CD8-positive, alpha-beta memory T cell (primary cell): ENCODE results near the gene SEMA3G. TPM values are rescaled to one million over a fixed set of nuclear protein-coding genes. Genes with fewer than 3 reads are reported as not detected.
A peak's percentile ranks its signal among the peaks of the same experiment; 100 is the strongest.

ENCODE experiments used
- CTCF ChIA-PET: fragments of 350-600 bp; sonication (Branson Sonifier 250); formaldehyde crosslinking; loops from one replicate; lab custom pipeline; 2021; ENCODE audit warnings: antibody characterized with exemption; lab: Charles Lee
- POLR2A ChIA-PET: fragments of 350-600 bp; sonication (Branson Sonifier 250); formaldehyde crosslinking; loops from one replicate; lab custom pipeline; 2021; ENCODE audit warnings: antibody characterized with exemption; lab: Charles Lee
- DNase-seq, 5 donors: peaks; one replicate each; pipeline versions ENCODE4 v3.0.0 to v3.0.0-alpha.2; 2020 to 2022; ENCODE audit warnings: mixed read lengths in 1 of 5
- H3K27ac ChIP-seq: one replicate; pipeline ENCODE4 v1.7.0; 2013; ENCODE audit warnings: low read depth, mild to moderate bottlenecking, low read length, moderate library complexity
- H3K27me3 ChIP-seq: 2 replicates; pipeline ENCODE4 v1.7.0; 2013; ENCODE audit warnings: low read length, mild to moderate bottlenecking; ENCODE audit not compliant: insufficient read depth, poor library complexity, severe bottlenecking
- H3K36me3 ChIP-seq: 2 replicates; pipeline ENCODE4 v1.7.0; 2013; ENCODE audit warnings: mild to moderate bottlenecking, low read length, moderate library complexity; ENCODE audit not compliant: insufficient read depth
- H3K4me1 ChIP-seq: 2 replicates; pipeline ENCODE4 v1.7.0; 2013; ENCODE audit warnings: mild to moderate bottlenecking, low read length, moderate library complexity; ENCODE audit not compliant: insufficient read depth
- H3K4me3 ChIP-seq: 2 replicates; pipeline ENCODE4 v1.7.0; 2013; ENCODE audit warnings: mild to moderate bottlenecking, low read length
- H3K9me3 ChIP-seq: 2 replicates; pipeline ENCODE4 v1.7.0; 2013; ENCODE audit warnings: mild to moderate bottlenecking, low read length
- H3K27ac Mint-ChIP-seq, 8 donors: one replicate each; pipeline ENCODE4 v1.8.0; 2020 to 2021; ENCODE audit warnings: mixed read lengths in 8 of 8, mild to moderate bottlenecking in 6 of 8, inconsistent platforms in 3 of 8, moderate library complexity in 3 of 8
- H3K27me3 Mint-ChIP-seq, 2 donors: one replicate each; pipeline ENCODE4 v1.8.0; 2020 to 2021; ENCODE audit warnings: mixed read lengths in 2 of 2, mild to moderate bottlenecking in 1 of 2, moderate library complexity in 1 of 2
- H3K36me3 Mint-ChIP-seq, 3 donors: one replicate each; pipeline ENCODE4 v1.8.0; 2020 to 2021; ENCODE audit warnings: mixed read lengths in 3 of 3, inconsistent platforms in 1 of 3, mild to moderate bottlenecking in 1 of 3
- H3K4me1 Mint-ChIP-seq, 3 donors: one replicate each; pipeline ENCODE4 v1.8.0; 2020 to 2021; ENCODE audit warnings: mixed read lengths in 3 of 3, inconsistent platforms in 1 of 3, mild to moderate bottlenecking in 1 of 3
- H3K4me3 Mint-ChIP-seq, 7 donors: one replicate each; pipeline ENCODE4 v1.8.0; 2020 to 2021; ENCODE audit warnings: mixed read lengths in 7 of 7, mild to moderate bottlenecking in 6 of 7, moderate library complexity in 4 of 7, inconsistent platforms in 2 of 7
- H3K9me3 Mint-ChIP-seq, 5 donors: one replicate each; pipeline ENCODE4 v1.8.0; 2020 to 2022; ENCODE audit warnings: mixed read lengths in 5 of 5, mild to moderate bottlenecking in 3 of 5, moderate library complexity in 2 of 5, inconsistent platforms in 1 of 5
- polyA plus RNA-seq: library from polyadenylated mRNA; unstranded; fragments of 300-500 nt; fragmentation: Illumina TruSeq; gene quantifications from one replicate; pipeline ENCODE4 v1.2.3, GENCODE V29; 2021
- total RNA-seq, 2 experiments: library from RNA; stranded (reverse); gene quantifications; one replicate each; pipeline ENCODE4 v1.2.3, GENCODE V29; 2021

Gene SEMA3G
- total and polyA plus RNA-seq, 3 experiments from 2014 or later: 0.13 to 0.16 TPM; not detected in 1

DNA sequence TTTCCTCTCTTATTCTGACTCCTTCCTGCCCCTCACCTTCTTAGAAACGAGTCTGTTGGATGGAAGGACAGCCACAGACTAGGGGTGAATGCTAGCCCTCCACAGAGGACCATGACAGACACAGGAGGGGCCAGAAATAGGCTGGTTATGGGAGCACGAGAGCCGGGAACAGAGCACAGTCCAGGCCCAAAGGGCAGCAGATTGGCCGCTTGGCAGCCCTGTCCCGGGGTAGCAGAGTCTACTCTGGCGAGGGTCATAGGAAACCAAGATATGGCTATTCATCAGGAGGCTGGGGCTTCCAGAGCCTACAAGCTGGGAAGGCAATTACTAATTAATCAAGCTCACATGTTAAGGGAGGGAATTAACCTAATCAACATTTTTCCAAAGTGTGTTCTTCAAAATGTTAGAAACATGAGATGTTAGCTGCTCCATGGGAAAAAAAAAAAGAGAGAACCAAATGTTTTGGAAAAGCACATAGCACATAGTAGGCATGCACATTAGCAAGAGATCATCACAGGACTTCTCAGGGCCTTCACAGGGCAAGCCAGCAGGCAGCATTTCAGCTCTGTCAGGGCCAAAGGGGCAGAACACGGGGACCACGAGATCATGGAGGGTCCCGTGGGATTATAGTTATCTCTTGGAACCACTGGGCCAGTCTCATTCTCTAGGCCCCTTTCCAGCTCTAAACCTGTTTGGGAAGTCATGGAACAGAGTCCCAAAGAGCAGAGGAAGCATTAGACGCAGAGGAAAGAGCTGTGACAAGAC is 13.3 kb downstream of the SEMA3G start:
- H3K4me1 ChIP-seq: no peaks in the 10 kb centered on the region
- ChIA-PET POLR2A (no interaction called here), CTCF (interaction anchor here (0.9 to 1.3 kb wide), 5 partner anchors 15 to 51 kb away, joined by 3 to 5 read pairs (median 4); no protein-coding TSS in a partner anchor)
- H3K36me3 Mint-ChIP-seq: no peaks in the 10 kb centered on the region
- H3K27me3 ChIP-seq: no peaks in the 10 kb centered on the region
- no peaks in the 10 kb centered on the region for H3K9me3 ChIP-seq
- no peaks in the 10 kb centered on the region for H3K36me3 ChIP-seq
- H3K27me3 Mint-ChIP-seq: peaks cover 0 to 1% of the 10 kb centered on the region in 2 donors
- H3K4me1 Mint-ChIP-seq: peaks cover 3 to 9% (median 5%) of the 10 kb centered on the region in 3 donors
- H3K4me3 Mint-ChIP-seq: no peak overlapping the region
- H3K4me3 ChIP-seq: no peak overlapping the region
- DNase-seq: no peak
- H3K27ac Mint-ChIP-seq: peak overlapping the region in 1 of 8 donors; percentile 47
- no peaks in the 10 kb centered on the region for H3K9me3 Mint-ChIP-seq
- H3K27ac ChIP-seq: no peak overlapping the region

DNA sequence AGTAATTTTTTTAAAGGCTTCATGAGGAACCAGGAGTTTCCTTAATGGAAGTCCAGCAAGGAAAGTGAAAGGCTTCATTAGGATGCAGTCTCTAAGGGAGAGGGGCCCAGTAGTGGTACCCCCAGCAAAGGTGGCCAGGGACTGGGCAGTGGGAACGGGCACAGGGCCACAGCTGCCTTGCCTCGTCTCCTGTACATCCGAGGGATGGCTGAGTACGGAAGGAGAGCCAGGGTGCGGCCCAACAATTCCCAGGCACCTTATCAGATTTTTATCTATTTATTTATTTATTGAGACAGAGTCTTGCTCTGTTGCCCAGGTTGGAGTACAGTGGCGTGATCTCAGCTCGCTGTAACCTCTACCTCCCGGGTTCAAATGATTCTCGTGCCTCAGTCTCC is 14.5 kb downstream of the SEMA3G start:
- Histone ChIP-seq H3K36me3 (no peaks in the 10 kb centered on the region), H3K27me3 (no peaks in the 10 kb centered on the region), H3K4me1 (no peaks in the 10 kb centered on the region), H3K4me3 (no peak overlapping the region), H3K9me3 (no peaks in the 10 kb centered on the region), H3K27ac (no peak overlapping the region)
- no peaks in the 10 kb centered on the region for H3K36me3 Mint-ChIP-seq
- no peak overlapping the region for H3K4me3 Mint-ChIP-seq
- H3K9me3 Mint-ChIP-seq: no peaks in the 10 kb centered on the region
- H3K27me3 Mint-ChIP-seq: peaks cover 0 to 1% of the 10 kb centered on the region in 2 donors
- H3K4me1 Mint-ChIP-seq: peaks cover 3 to 9% (median 5%) of the 10 kb centered on the region in 3 donors
- no peak for DNase-seq
- ChIA-PET CTCF (interaction anchor here (1.0 kb wide), 1 partner anchor 17 kb away, joined by 3 read pairs; no protein-coding TSS in a partner anchor), POLR2A (no interaction called here)
- H3K27ac Mint-ChIP-seq: no peak overlapping the region

DNA sequence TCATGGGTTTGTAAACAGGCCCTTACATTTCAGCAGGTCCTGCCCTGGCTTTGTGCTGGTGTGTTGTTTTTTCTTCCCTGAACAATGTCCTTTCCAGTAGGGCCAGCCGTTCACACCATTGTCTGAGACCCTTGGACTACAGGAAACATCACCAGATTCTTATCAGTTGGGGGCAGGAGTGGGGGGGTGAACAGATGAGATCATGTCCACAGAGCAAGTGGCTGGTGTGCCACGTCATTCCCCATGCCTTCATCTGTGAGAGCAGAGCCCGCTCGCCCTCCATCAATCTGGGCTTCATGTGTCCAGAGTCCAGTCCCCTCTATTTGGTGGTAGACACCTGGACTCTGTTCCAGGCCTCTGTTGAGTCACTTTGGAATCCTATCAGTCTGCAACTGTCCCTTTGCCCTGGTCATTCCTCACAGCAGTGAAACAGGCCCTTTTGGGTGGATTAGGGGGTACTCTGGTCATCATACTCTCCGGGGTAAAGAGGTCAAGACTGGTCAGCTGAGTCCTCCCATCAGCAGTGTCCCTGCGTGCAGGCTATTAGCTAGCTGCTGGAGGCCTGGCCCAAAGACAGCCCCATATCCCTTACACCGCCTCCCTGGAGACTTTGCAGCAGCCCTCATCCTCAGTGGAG is 15.0 kb downstream of the SEMA3G start:
- Histone ChIP-seq H3K36me3 (no peaks in the 10 kb centered on the region), H3K4me3 (no peak overlapping the region), H3K9me3 (no peaks in the 10 kb centered on the region), H3K27ac (no peak overlapping the region), H3K4me1 (no peaks in the 10 kb centered on the region), H3K27me3 (no peaks in the 10 kb centered on the region)
- no peak for DNase-seq
- ChIA-PET POLR2A (no interaction called here), CTCF (interaction anchor here (2.2 to 2.6 kb wide), 2 partner anchors 17 to 21 kb away, joined by 6 to 20 read pairs; no protein-coding TSS in a partner anchor)
- Mint-ChIP-seq H3K9me3 (no peaks in the 10 kb centered on the region), H3K27me3 (peaks cover 0 to 1% of the 10 kb centered on the region in 2 donors), H3K27ac (no peak overlapping the region), H3K4me3 (no peak overlapping the region), H3K36me3 (no peaks in the 10 kb centered on the region), H3K4me1 (peaks cover 3 to 9% (median 5%) of the 10 kb centered on the region in 3 donors)

DNA sequence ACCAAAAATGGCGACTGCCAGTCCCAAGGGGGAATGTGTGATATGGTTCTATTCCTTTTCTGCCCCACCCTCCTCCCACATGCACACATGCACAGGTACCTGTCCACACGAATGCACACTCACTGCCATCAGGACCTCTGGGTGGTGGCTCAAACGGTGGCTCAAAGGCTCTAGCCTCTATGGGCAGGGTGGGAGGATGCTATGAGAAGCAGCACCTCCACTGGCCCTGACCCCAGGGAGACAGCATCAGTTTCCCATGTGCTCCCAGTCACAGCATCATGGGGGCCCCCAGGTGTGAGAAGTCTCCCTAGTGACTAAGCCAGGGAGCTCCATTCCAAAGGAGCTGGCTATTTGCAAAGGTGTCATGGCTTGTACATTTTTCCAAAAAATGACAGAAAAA is 15.9 kb downstream of the SEMA3G start:
- ChIA-PET CTCF (interaction anchor here (1.3 to 2.6 kb wide), 4 partner anchors 15 to 22 kb away, joined by 3 to 20 read pairs (median 8); no protein-coding TSS in a partner anchor), POLR2A (no interaction called here)
- Histone ChIP-seq H3K4me3 (no peak overlapping the region), H3K9me3 (no peaks in the 10 kb centered on the region), H3K36me3 (no peaks in the 10 kb centered on the region), H3K4me1 (no peaks in the 10 kb centered on the region), H3K27ac (no peak overlapping the region), H3K27me3 (no peaks in the 10 kb centered on the region)
- Mint-ChIP-seq H3K4me3 (no peak overlapping the region), H3K9me3 (no peaks in the 10 kb centered on the region), H3K36me3 (no peaks in the 10 kb centered on the region), H3K4me1 (peaks cover 3 to 9% (median 5%) of the 10 kb centered on the region in 3 donors), H3K27ac (peak overlapping the region in 1 of 8 donors; percentile 52), H3K27me3 (peaks cover 0 to 1% of the 10 kb centered on the region in 2 donors)
- DNase-seq: no peak

DNA sequence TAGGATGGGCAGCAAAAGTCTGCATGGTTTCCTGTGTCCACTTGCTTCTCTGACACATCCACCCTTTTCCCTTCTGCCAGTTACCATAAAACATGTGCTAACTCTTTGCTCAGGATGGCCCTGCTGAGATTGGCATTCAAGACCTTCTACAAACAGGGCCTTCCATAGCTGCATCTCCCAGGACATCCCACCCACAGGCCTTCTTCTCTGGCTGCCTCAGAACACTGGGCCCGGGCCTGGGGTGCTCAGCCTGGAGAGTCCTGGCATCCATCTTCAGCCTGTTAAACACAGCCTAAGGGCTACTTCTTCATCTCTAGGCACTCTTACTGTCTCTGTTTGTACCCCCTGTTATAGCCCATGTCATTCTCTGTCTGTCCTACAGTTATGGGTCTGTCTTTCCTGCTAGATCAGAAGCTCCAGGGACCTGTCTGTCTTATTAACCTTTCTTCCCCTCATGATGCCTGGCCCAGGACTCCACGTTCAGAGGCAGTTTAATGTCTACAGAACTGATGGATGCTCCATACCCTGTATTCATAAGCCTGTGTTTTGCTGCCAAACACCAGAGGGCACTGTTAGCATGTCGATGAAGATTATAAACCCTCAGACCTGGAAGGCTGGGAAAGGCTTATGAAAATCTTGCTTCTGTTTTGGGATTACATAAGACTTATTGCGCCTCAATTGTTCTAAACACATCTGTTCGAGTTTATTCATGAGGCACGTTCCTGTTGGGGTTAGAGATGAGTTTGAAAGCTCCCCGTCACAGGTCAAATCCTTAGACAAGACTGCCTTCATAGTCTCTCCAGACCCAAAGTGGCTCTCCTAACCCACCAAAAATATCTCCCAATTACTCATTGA is 16.5 kb downstream of the SEMA3G start:
- DNase-seq: peak in 2 of 5 donors; percentile 22 to 23
- Histone ChIP-seq H3K4me3 (no peak overlapping the region), H3K27me3 (no peaks in the 10 kb centered on the region), H3K27ac (no peak overlapping the region), H3K36me3 (no peaks in the 10 kb centered on the region), H3K4me1 (no peaks in the 10 kb centered on the region), H3K9me3 (no peaks in the 10 kb centered on the region)
- H3K4me3 Mint-ChIP-seq: no peak overlapping the region
- H3K36me3 Mint-ChIP-seq: no peaks in the 10 kb centered on the region
- H3K27me3 Mint-ChIP-seq: peaks cover 0 to 1% of the 10 kb centered on the region in 2 donors
- no peaks in the 10 kb centered on the region for H3K9me3 Mint-ChIP-seq
- peak overlapping the region in 1 of 8 donors; percentile 52 for H3K27ac Mint-ChIP-seq
- peaks cover 3 to 5% (median 5%) of the 10 kb centered on the region in 3 donors for H3K4me1 Mint-ChIP-seq
- CTCF ChIA-PET: interaction anchor here (0.9 to 2.6 kb wide), 6 partner anchors 16 to 89 kb away, joined by 3 to 20 read pairs (median 4); no protein-coding TSS in a partner anchor
- POLR2A ChIA-PET: no interaction called here

DNA sequence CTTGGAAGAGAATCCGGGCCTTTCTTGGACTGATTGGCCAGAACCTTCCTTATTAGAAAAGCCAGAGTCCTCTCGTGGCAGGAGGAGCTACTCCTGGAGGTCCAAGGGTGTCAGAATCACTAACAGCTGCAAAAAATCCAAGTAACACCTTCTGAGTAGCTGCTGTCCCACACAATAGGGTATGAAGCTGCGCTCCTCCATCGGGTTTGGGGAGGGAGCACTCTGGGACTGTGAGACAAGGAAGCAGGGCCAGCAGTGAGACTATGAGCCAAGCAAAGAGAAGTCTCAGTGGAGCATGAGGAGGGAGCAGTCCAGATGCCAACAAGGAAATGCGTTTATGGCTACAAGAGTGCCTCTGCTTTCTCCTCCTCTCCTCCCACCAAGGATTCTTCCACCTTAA is 21.7 kb downstream of the SEMA3G start:
- Mint-ChIP-seq H3K4me3 (no peak overlapping the region), H3K27ac (peak overlapping the region in 1 of 8 donors; percentile 37), H3K27me3 (no peaks in the 10 kb centered on the region), H3K4me1 (no peaks in the 10 kb centered on the region), H3K36me3 (peaks cover 0 to 13% (median 7%) of the 10 kb centered on the region in 3 donors), H3K9me3 (no peaks in the 10 kb centered on the region)
- Histone ChIP-seq H3K36me3 (no peaks in the 10 kb centered on the region), H3K4me1 (no peaks in the 10 kb centered on the region), H3K9me3 (no peaks in the 10 kb centered on the region), H3K27me3 (no peaks in the 10 kb centered on the region), H3K27ac (no peak overlapping the region), H3K4me3 (no peak overlapping the region)
- CTCF ChIA-PET: interaction anchor here (3.8 kb wide), 1 partner anchor 11 kb away, joined by 24 read pairs; no protein-coding TSS in a partner anchor
- POLR2A ChIA-PET: no interaction called here
- DNase-seq: no peak

DNA sequence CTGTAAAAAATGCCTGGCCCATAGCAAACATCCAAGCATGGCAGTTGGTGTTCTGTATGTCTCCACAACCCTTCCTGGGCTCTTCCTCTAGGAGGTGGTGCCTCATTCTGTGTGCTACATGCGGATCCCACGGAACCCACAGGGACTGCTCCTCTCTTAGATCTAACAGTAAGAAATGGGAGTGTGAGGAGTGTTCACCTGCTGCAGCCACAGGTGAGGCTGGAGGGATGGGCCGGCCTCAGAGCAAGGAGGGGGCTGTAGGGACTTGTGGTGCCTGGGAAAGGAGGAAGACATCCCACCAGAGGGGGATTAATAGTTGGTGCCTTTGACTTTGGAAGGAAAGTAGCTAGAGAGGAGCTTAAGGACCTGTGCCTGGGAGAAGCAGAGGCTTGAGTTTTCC is 22.2 kb downstream of the SEMA3G start:
- Histone ChIP-seq H3K27me3 (no peaks in the 10 kb centered on the region), H3K27ac (no peak overlapping the region), H3K4me1 (no peaks in the 10 kb centered on the region), H3K9me3 (no peaks in the 10 kb centered on the region), H3K4me3 (no peak overlapping the region), H3K36me3 (no peaks in the 10 kb centered on the region)
- POLR2A ChIA-PET: no interaction called here
- no peaks in the 10 kb centered on the region for H3K9me3 Mint-ChIP-seq
- no peaks in the 10 kb centered on the region for H3K4me1 Mint-ChIP-seq
- no peak for DNase-seq
- no peaks in the 10 kb centered on the region for H3K27me3 Mint-ChIP-seq
- H3K4me3 Mint-ChIP-seq: no peak overlapping the region
- CTCF ChIA-PET: interaction anchor here (3.8 kb wide), 1 partner anchor 10 kb away, joined by 24 read pairs; no protein-coding TSS in a partner anchor
- peaks cover 0 to 13% (median 7%) of the 10 kb centered on the region in 3 donors for H3K36me3 Mint-ChIP-seq
- H3K27ac Mint-ChIP-seq: peak overlapping the region in 2 of 8 donors; percentile 23
